ENCODE data around the gene WFDC1.

Gene WFDC1

DNA sequence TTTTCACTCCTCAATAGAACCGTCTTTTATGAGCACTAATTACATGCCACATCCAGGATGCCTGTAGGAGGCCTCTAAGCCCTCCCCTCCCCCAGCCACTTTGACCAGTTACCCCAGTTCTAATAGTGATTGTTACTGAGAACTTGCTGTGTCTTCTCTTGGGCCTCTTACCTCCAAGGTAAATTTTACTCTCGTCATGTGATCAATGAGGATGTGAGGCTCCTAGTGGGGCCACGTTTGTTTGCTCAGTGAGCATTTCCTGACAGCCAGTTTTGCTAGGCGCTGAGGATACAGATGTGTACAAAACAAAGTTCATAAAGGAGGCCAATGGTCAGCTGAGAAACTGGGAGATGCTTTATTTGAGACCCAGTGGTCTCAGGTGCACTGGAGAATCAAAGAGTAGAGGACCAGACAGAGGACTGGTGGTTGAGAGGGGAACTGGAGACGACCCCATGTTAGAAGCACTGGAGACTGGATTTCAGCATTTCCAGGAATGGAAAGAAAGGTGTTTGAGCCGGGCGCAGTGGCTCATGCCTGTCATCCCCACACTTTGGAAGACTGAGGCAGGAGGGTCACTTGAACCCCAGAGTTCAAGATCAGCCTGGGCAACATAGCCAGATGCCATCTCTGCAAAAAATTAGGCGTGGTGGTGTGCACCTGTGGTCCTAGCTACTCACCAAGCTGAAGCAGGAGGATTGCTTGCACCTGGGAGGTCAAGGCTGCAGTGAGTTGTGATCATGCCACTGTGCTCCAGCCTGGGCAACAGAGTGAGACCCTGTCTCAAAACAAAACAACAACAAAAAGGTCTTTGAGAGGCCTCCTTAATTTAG is 76.3 kb downstream of the WFDC1 start:
- in situ Hi-C loops (cut with HindIII; ENCODE audit: low sequenced_read_pairs), result loop anchor here (5.0 kb wide), 1 partner anchor 41 kb away; no protein-coding TSS in a partner anchor

- in situ Hi-C loops (cut with HindIII; ENCODE audit: low sequenced_read_pairs), result loop anchor here (5.0 kb wide), 1 partner anchor 41 kb away; no protein-coding TSS in a partner anchor
Observed at GRCh38 chr16:84371553-84371865, 76.8 kb downstream of the WFDC1 start.

GRCh38 chr16:84373907-84374489 is 79.3 kb downstream of the WFDC1 start:
- in situ Hi-C loops (cut with HindIII; ENCODE audit: low sequenced_read_pairs), result loop anchor here (5.0 kb wide), 1 partner anchor 38 kb away; no protein-coding TSS in a partner anchor

DNA sequence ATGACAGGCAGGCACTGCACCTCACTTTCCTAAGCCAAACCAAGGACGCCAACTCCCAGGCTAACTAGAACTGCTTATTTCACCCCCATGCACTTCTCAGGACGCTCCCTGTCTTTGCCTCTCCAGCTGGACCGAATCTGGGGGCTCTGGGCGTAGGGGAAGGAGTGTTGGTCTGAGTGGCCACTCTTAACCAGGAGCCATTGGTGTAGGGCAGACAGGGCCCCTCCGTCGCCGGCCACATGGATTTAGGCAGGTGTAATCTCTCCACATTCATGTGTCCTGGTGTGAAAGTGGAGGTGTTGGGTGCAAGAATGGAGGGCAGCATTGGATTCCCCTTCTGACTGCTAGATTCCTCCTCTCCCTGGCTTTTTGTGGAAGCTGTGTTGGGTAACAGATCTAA is 83.4 kb downstream of the WFDC1 start:
- in situ Hi-C loops (cut with HindIII; ENCODE audit: low sequenced_read_pairs), result no loop called here

DNA sequence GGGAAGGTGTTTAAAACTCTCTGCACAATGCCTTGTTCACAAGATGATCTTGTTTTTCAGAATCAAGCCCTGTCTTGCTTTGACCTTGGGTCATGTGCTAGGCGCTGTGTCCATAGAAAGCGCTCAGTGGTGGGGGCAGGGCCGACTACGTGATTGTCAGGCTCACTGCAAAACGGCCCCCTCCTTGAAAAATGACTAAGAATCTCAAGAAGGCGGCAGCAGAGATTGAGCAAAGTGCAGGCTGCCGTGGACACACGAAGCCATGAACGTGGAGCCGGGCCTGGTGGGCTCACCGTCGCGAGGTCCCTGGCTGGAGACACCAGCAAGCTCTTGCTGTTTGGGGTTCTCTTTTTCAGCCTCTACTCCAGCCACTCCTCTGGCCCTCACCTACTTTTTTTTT is 83.9 kb downstream of the WFDC1 start:
- in situ Hi-C loops (cut with HindIII; ENCODE audit: low sequenced_read_pairs), result no loop called here

DNA sequence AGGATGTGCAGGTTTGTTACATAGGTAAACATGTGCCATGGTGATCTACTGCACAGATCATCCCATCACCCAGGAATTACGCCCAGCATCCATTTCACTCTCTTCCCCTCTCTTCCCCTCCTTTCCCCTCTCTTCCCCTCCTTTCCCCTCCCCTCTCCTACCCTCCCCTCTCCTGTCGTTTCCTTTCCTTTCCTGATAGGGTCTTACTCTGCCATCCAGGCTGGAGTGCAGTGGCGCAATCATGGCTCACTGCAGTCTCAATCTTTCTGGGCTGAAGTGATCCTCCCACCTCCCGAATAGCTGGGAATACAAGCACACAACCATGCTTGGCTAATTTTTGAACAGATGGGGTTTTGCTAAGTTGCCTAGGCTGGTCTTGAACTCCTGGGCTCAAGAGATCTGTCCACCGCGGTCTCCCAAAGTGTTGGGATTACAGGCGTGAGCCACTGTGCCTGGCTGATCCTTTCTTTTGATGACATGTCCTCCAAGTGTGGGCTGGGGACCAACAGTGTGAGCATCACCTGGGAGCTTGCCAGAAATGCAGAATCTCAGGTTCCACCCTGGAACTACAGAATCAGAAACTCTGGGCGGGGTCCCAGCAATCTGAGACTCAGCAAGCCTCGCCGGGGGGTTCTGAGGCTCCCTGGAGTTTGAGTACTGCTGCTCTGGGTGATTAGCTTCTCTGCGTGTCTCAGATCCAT is 84.5 kb downstream of the WFDC1 start:
- in situ Hi-C loops (cut with HindIII; ENCODE audit: low sequenced_read_pairs), result no loop called here

Measured in DLD1 (cell line).